ENCODE data around the gene RAB6A.
"Not testable (repeated sequence)": the region's sequence is repeated elsewhere in the genome, so short reads cannot be mapped to it uniquely, and the experiment has no call there.

The RAB6A gene

GRCh38 chr11:73716153-73717056 lies 44.5 kb downstream of the RAB6A start:
- DNase-seq, result no peak

GRCh38 chr11:73715541-73715940 lies 45.3 kb downstream of the RAB6A start:
- DNase-seq, result no peak

GRCh38 chr11:73710964-73711363 lies 49.9 kb downstream of the RAB6A start:
- DNase-seq, result no peak

- no peak for DNase-seq
These were observed 55.8 kb downstream of the RAB6A start for GRCh38 chr11:73705053-73705452.

- no peak for DNase-seq
These were observed 66.9 kb downstream of the RAB6A start for GRCh38 chr11:73693899-73694525.

- no peak for DNase-seq
These were observed 80.2 kb downstream of the RAB6A start for GRCh38 chr11:73680687-73681086.

- not testable (repeated sequence) for DNase-seq
These were observed 84.3 kb downstream of the RAB6A start for GRCh38 chr11:73676552-73676951.

- no peak for DNase-seq
These were observed 89.2 kb downstream of the RAB6A start for GRCh38 chr11:73671701-73672100.

- DNase-seq, result no peak
These were observed 90.1 kb downstream of the RAB6A start for GRCh38 chr11:73670808-73671207.

- no peak for DNase-seq
These were observed 93.0 kb downstream of the RAB6A start for GRCh38 chr11:73667891-73668290.

- DNase-seq, result no peak
These were observed 96.0 kb downstream of the RAB6A start for GRCh38 chr11:73664877-73665276.

GRCh38 chr11:73663604-73664495 lies 97.0 kb downstream of the RAB6A start:
- DNase-seq, result no peak

GRCh38 chr11:73662445-73663157 lies 98.3 kb downstream of the RAB6A start:
- DNase-seq, result no peak

- peak; percentile 92 for DNase-seq
These were observed 99.7 kb downstream of the RAB6A start for GRCh38 chr11:73661035-73661628.

- no peak for DNase-seq
These were observed 100.3 kb downstream of the RAB6A start for GRCh38 chr11:73660497-73661034.

- DNase-seq, result no peak
These were observed 100.9 kb downstream of the RAB6A start for GRCh38 chr11:73659961-73660360.

GRCh38 chr11:73656985-73657384 lies 103.9 kb downstream of the RAB6A start:
- DNase-seq, result no peak

GRCh38 chr11:73655686-73656085 lies 105.2 kb downstream of the RAB6A start:
- DNase-seq, result no peak

- DNase-seq, result no peak
These were observed 106.3 kb downstream of the RAB6A start for GRCh38 chr11:73654482-73655021.

- no peak for DNase-seq
These were observed 106.9 kb downstream of the RAB6A start for GRCh38 chr11:73653996-73654395.

- DNase-seq, result no peak
These were observed 107.9 kb downstream of the RAB6A start for GRCh38 chr11:73652856-73653559.
